H9 (cell line): ENCODE results near the gene MRPL36. TPM values are rescaled to one million over a fixed set of nuclear protein-coding genes. Genes with fewer than 3 reads are reported as not detected.
A peak's percentile ranks its signal among the peaks of the same experiment; 100 is the strongest.

Experiments
- DNase-seq: peaks from one replicate; pipeline ENCODE4 v3.0.0-alpha.2; 2017
- H2AFZ ChIP-seq: one replicate; pipeline ENCODE4 v1.6.1; 2013; ENCODE audit warnings: mild to moderate bottlenecking, low read length, control low read depth, moderate library complexity
- H2AK5ac ChIP-seq: 2 replicates; pipeline ENCODE4 v1.6.1; 2013; ENCODE audit warnings: low read length, control low read depth, mixed read lengths; ENCODE audit not compliant: insufficient read length
- H2BK120ac ChIP-seq: one replicate; pipeline ENCODE4 v1.6.1; 2013; ENCODE audit warnings: low read depth, mild to moderate bottlenecking, low read length, control low read depth, inconsistent platforms; ENCODE audit not compliant: poor library complexity, severe bottlenecking
- H2BK12ac ChIP-seq: 2 replicates; pipeline ENCODE4 v1.6.1; 2013; ENCODE audit warnings: low read length, control low read depth, mixed read lengths, low read depth; ENCODE audit not compliant: insufficient read length
- H2BK15ac ChIP-seq: 2 replicates; pipeline ENCODE4 v1.6.1; 2013; ENCODE audit warnings: low read depth, low read length, control low read depth
- H2BK20ac ChIP-seq: one replicate; pipeline ENCODE4 v1.6.1; 2013; ENCODE audit warnings: low read depth, mild to moderate bottlenecking, low read length, control low read depth, inconsistent platforms; ENCODE audit not compliant: poor library complexity, severe bottlenecking
- H2BK5ac ChIP-seq: 2 replicates; pipeline ENCODE4 v1.6.1; 2013; ENCODE audit warnings: low read length, control low read depth, mixed read lengths; ENCODE audit not compliant: insufficient read length
- H3K14ac ChIP-seq: 2 replicates; pipeline ENCODE4 v1.6.1; 2013; ENCODE audit warnings: low read length, control low read depth; ENCODE audit not compliant: insufficient read depth
- H3K18ac ChIP-seq: 2 replicates; pipeline ENCODE4 v1.6.1; 2013; ENCODE audit warnings: low read depth, mild to moderate bottlenecking, mixed read lengths, low read length, control low read depth; ENCODE audit not compliant: insufficient read length
- H3K23ac ChIP-seq: 2 replicates; pipeline ENCODE4 v1.6.1; 2013; ENCODE audit warnings: low read length, control low read depth, mixed read lengths, low read depth; ENCODE audit not compliant: insufficient read length
- H3K23me2 ChIP-seq: 2 replicates; pipeline ENCODE4 v1.6.1; 2013; ENCODE audit warnings: low read depth, mild to moderate bottlenecking, mixed read lengths, low read length, control low read depth; ENCODE audit not compliant: insufficient read length, poor library complexity, severe bottlenecking
- H3K27ac ChIP-seq: 2 replicates; pipeline ENCODE4 v1.5.1; 2013; ENCODE audit warnings: low read length, control low read depth, mixed read lengths, low read depth; ENCODE audit not compliant: insufficient read length
- H3K27me3 ChIP-seq: 2 replicates; pipeline ENCODE4 v1.6.1; 2013; ENCODE audit warnings: low read length, control low read depth, inconsistent platforms; ENCODE audit not compliant: insufficient read depth
- H3K4ac ChIP-seq: 2 replicates; pipeline ENCODE4 v1.6.1; 2013; ENCODE audit warnings: low read depth, mild to moderate bottlenecking, control low read depth, inconsistent platforms, low read length, moderate library complexity
- H3K4me1 ChIP-seq: 2 replicates; pipeline ENCODE4 v1.6.1; 2013; ENCODE audit warnings: low read length, control low read depth, inconsistent platforms; ENCODE audit not compliant: insufficient read depth
- H3K4me2 ChIP-seq: 2 replicates; pipeline ENCODE4 v1.6.1; 2013; ENCODE audit warnings: low read length, control low read depth, mixed read lengths; ENCODE audit not compliant: insufficient read length, insufficient read depth
- H3K56ac ChIP-seq: 2 replicates; pipeline ENCODE4 v1.6.1; 2013; ENCODE audit warnings: low read depth, mild to moderate bottlenecking, mixed read lengths, low read length, control low read depth; ENCODE audit not compliant: insufficient read length
- H3K79me1 ChIP-seq: 2 replicates; pipeline ENCODE4 v1.6.1; 2013; ENCODE audit warnings: low read depth, mild to moderate bottlenecking, moderate library complexity, low read length, control low read depth, inconsistent platforms; ENCODE audit not compliant: insufficient read depth, poor library complexity, severe bottlenecking
- H3K79me2 ChIP-seq: 2 replicates; pipeline ENCODE4 v1.6.1; 2013; ENCODE audit warnings: low read length, control low read depth, inconsistent platforms; ENCODE audit not compliant: insufficient read depth
- H3K9ac ChIP-seq: 2 replicates; pipeline ENCODE4 v1.6.1; 2013; ENCODE audit warnings: low read length, control low read depth, mixed read lengths; ENCODE audit not compliant: insufficient read length; ENCODE audit errors: extremely low read depth
- H3K9me3 ChIP-seq: one replicate; pipeline ENCODE4 v1.6.1; 2013; ENCODE audit warnings: low read depth, low read length, inconsistent platforms; ENCODE audit not compliant: control insufficient read depth
- H3T11ph ChIP-seq: one replicate; pipeline ENCODE4 v1.6.1; 2013; ENCODE audit warnings: mild to moderate bottlenecking, low read length, control low read depth, inconsistent platforms
- H4K20me1 ChIP-seq: one replicate; pipeline ENCODE4 v1.6.1; 2013; ENCODE audit not compliant: control insufficient read depth, insufficient read length, insufficient read depth
- H4K5ac ChIP-seq: 2 replicates; pipeline ENCODE4 v1.6.1; 2013; ENCODE audit warnings: low read depth, mild to moderate bottlenecking, mixed read lengths, low read length, control low read depth; ENCODE audit not compliant: insufficient read length
- H4K8ac ChIP-seq: replicated peaks from 2 replicates; pipeline ENCODE4 v1.6.1; 2013; ENCODE audit warnings: low read length, control low read depth, mixed read lengths, low read depth; ENCODE audit not compliant: insufficient read length
- H4K91ac ChIP-seq: 2 replicates; pipeline ENCODE4 v1.6.1; 2013; ENCODE audit warnings: low read depth, mild to moderate bottlenecking, moderate library complexity, mixed read lengths, low read length, control low read depth; ENCODE audit not compliant: insufficient read length
- H3K27ac Mint-ChIP-seq, 3 experiments: 2 replicates in 2 of 3; 3 replicates in 1 of 3; pipeline ENCODE4 v1.8.0; 2020 to 2021; ENCODE audit warnings: mixed read lengths in 3 of 3, mild to moderate bottlenecking in 1 of 3, moderate library complexity in 1 of 3
- H3K27me3 Mint-ChIP-seq: 2 replicates; pipeline ENCODE4 v1.8.0; 2021; ENCODE audit warnings: low read depth, mild to moderate bottlenecking, moderate library complexity, mixed read lengths
- H3K36me3 Mint-ChIP-seq, 3 experiments: 2 replicates in 2 of 3; 3 replicates in 1 of 3; pipeline ENCODE4 v1.8.0; 2020 to 2021; ENCODE audit warnings: low read depth in 3 of 3, mixed read lengths in 3 of 3; ENCODE audit not compliant: insufficient read depth in 1 of 3
- H3K4me1 Mint-ChIP-seq, 2 experiments: 2 replicates each; pipeline ENCODE4 v1.8.0; 2020; ENCODE audit warnings: mixed read lengths in 2 of 2
- H3K4me3 Mint-ChIP-seq, 2 experiments: 2 replicates in 1 of 2; 3 replicates in 1 of 2; pipeline ENCODE4 v1.8.0; 2020 to 2021; ENCODE audit warnings: mild to moderate bottlenecking in 2 of 2, mixed read lengths in 2 of 2, moderate library complexity in 1 of 2
- H3K9me3 Mint-ChIP-seq, 2 experiments: 2 replicates in 1 of 2; 3 replicates in 1 of 2; pipeline ENCODE4 v1.8.0; 2020; ENCODE audit warnings: mild to moderate bottlenecking in 2 of 2, mixed read lengths in 2 of 2, moderate library complexity in 1 of 2
- CTCF ChIP-seq: fragments of 200-600 bp; sonication (generic); conservative IDR thresholded peaks from 3 replicates; pipeline ENCODE4 v1.8.0; 2021; ENCODE audit warnings: antibody characterized with exemption, mild to moderate bottlenecking
- WGBS: extraction: QIAGEN DNeasy Blood & Tissue Kit; methylation state at CpG from one replicate; pipeline ENCODE4 v1.1.7; 2013; ENCODE audit warnings: missing lambda C conversion rate, low lambda C conversion rate, mixed read lengths; ENCODE audit not compliant: insufficient read length; ENCODE audit errors: extremely low coverage; 5-methylcytosine and 5-hydroxymethylcytosine counted together
- total RNA-seq: library from RNA; stranded (reverse); gene quantifications from 2 replicates; pipeline ENCODE4 v1.2.1, GENCODE V29; 2021

Gene MRPL36
- total RNA-seq, 1 experiment from 2014 or later, result 67.3 TPM

GRCh38 chr5:1827886-1828397, 28.3 kb upstream of the MRPL36 start:
- no peak overlapping the region for H2BK5ac ChIP-seq
- H2BK120ac ChIP-seq, result no peak overlapping the region
- no peaks in the 10 kb centered on the region for H4K20me1 ChIP-seq
- H3K36me3 Mint-ChIP-seq, result peaks cover 4 to 14% (median 8%) of the 10 kb centered on the region in 3 experiments; a peak in 5 of 7 replicates
- H3T11ph ChIP-seq, result no peak overlapping the region
- H3K27me3 Mint-ChIP-seq, result peaks cover 2% of the 10 kb centered on the region
- H4K8ac ChIP-seq, result no peak overlapping the region
- peak overlapping the region; percentile 46 for H3K4me2 ChIP-seq
- no peaks in the 10 kb centered on the region for H3K9me3 ChIP-seq
- no CpG with 5 or more reads among the region's 39 CpGs for WGBS
- H3K79me2 ChIP-seq, result no peaks in the 10 kb centered on the region
- peaks cover 22 to 26% of the 10 kb centered on the region in 2 experiments for H3K4me1 Mint-ChIP-seq
- no peak overlapping the region for H3K27ac Mint-ChIP-seq
- no peak overlapping the region for H2BK12ac ChIP-seq
- no peak overlapping the region for H3K14ac ChIP-seq
- TF ChIP-seq CTCF, result no peak
- no peak overlapping the region for H3K18ac ChIP-seq
- no peaks in the 10 kb centered on the region for H3K27me3 ChIP-seq
- no peak overlapping the region for H3K4ac ChIP-seq
- H3K9ac ChIP-seq, result no peak overlapping the region
- H4K5ac ChIP-seq, result no peak overlapping the region
- no peak overlapping the region for H4K91ac ChIP-seq
- H3K23ac ChIP-seq, result no peak overlapping the region
- no peak overlapping the region for H2BK20ac ChIP-seq
- peak; percentile 70 for DNase-seq
- H3K9me3 Mint-ChIP-seq, result no peaks in the 10 kb centered on the region
- no peak overlapping the region for H3K56ac ChIP-seq
- H2AK5ac ChIP-seq, result no peak overlapping the region
- H2BK15ac ChIP-seq, result no peak overlapping the region
- H3K4me1 ChIP-seq, result no peaks in the 10 kb centered on the region
- H2AFZ ChIP-seq, result no peak overlapping the region
- peak overlapping the region in 1 of 2 experiments; percentile 43; a peak in 2 of 5 replicates for H3K4me3 Mint-ChIP-seq
- H3K23me2 ChIP-seq, result no peaks in the 10 kb centered on the region
- H3K27ac ChIP-seq, result no peak overlapping the region
- no peaks in the 10 kb centered on the region for H3K79me1 ChIP-seq
